Activated CD4-positive, alpha-beta T cell treated with anti-CD3 and anti-CD28 coated beads, Interleukin-2, Interleukin-6, amounts not matched to agents 100 ng/mL and 50 ng/mL, durations not matched to agents 16 hours and 8 hours (primary cell): ENCODE data around the gene TCF12.

Experiments
- DNase-seq: peaks from one replicate; pipeline ENCODE4 v3.0.0-alpha.2; 2020

TCF12 gene

GRCh38 chr15:56918046-56918938 is at the start of gene TCF12:
TCF12 (plus strand) TSS chr15:56918644; CDS start chr15:56919914, 1,270 bp downstream.
- DNase-seq: peak; percentile 93

GRCh38 chr15:56869573-56869972 is 48.9 kb upstream of the TCF12 start:
- peak; percentile 59 for DNase-seq

- DNase-seq: no peak
These were observed 47.3 kb upstream of the TCF12 start for GRCh38 chr15:56871185-56871584.

- DNase-seq: no peak
These were observed 46.6 kb upstream of the TCF12 start for GRCh38 chr15:56871867-56872266.

GRCh38 chr15:56877255-56877970 is 41.0 kb upstream of the TCF12 start:
- DNase-seq: no peak

- DNase-seq: no peak
These were observed 38.9 kb upstream of the TCF12 start for GRCh38 chr15:56879502-56879901.

- DNase-seq: no peak
These were observed 35.4 kb upstream of the TCF12 start for GRCh38 chr15:56883088-56883487.

- peak; percentile 3 for DNase-seq
These were observed 32.0 kb upstream of the TCF12 start for GRCh38 chr15:56886363-56886931.

- peak; percentile 87 for DNase-seq
These were observed 31.3 kb upstream of the TCF12 start for GRCh38 chr15:56886932-56887781.

GRCh38 chr15:56887782-56888438 is 30.5 kb upstream of the TCF12 start:
- DNase-seq: no peak

- DNase-seq: no peak
These were observed 28.4 kb upstream of the TCF12 start for GRCh38 chr15:56890038-56890437.

GRCh38 chr15:56891852-56892440 is 26.5 kb upstream of the TCF12 start:
- DNase-seq: no peak

GRCh38 chr15:56892659-56893363 is 25.6 kb upstream of the TCF12 start:
- DNase-seq: no peak

- no peak for DNase-seq
These were observed 25.1 kb upstream of the TCF12 start for GRCh38 chr15:56893364-56893678.

- DNase-seq: no peak
These were observed 23.8 kb upstream of the TCF12 start for GRCh38 chr15:56894601-56895000.

- DNase-seq: no peak
These were observed 16.5 kb upstream of the TCF12 start for GRCh38 chr15:56901931-56902330.

- no peak for DNase-seq
These were observed 11.7 kb upstream of the TCF12 start for GRCh38 chr15:56906766-56907165.

GRCh38 chr15:56910801-56911200 is 7.6 kb upstream of the TCF12 start:
- no peak for DNase-seq

- DNase-seq: no peak
These were observed 5.2 kb upstream of the TCF12 start for GRCh38 chr15:56913241-56913640.

- no peak for DNase-seq
These were observed 4.8 kb upstream of the TCF12 start for GRCh38 chr15:56913670-56914069.

GRCh38 chr15:56915888-56916287 is 2.6 kb upstream of the TCF12 start:
- DNase-seq: no peak
